Inflammatory macrophage (primary cell): Measurements from ENCODE around the gene IL25.
"Not testable (repeated sequence)": the region's sequence is repeated elsewhere in the genome, so short reads cannot be mapped to it uniquely, and the experiment has no call there.

ENCODE experiments used
- DNase-seq, 2 donors: peaks; one replicate each; pipeline ENCODE4 v3.0.0-alpha.2; 2020 to 2022

Gene IL25

DNA sequence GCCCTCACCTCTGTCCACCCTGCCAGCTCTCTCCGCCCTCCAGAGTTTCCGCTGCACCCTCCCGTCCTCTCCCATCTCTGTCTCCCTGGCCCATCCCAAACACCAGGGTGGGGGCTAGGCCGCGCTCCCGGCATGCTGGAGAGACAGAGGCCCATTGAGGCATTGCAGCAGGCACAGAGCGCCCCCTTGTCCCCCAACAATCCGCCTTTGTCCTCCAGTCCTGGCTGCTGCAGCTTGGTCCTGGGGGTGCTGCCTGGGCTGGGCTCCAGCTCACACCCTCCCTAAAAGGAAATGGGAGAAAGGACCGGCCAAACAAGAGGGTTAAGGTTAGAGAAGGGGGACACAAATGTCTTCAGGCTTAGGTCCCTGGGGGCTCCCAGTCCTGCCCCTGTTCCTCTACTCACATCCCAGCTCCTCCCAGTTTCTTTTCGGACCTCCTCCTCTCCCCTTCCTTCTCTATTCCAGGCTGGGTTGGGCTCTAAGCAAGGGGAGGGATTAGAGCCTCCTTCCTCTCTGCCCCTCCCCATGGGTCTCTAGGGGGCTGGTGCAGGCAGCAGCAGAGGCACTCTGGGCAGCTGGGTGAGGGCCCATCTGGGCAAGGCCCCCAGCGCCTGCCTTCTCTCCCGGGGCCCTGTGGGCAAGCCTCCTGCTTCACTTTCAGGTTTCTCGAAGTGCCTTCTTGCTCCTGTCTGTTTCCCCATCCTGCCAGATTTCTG lies 4.0 kb downstream of the IL25 start, which contains the start of gene CMTM5:
TSS of gene CMTM5 (plus strand) at position 565 of the 716 bp plus-strand sequence. CDS start 206 bp downstream, outside the sequence.
- DNase-seq = no peak

DNA sequence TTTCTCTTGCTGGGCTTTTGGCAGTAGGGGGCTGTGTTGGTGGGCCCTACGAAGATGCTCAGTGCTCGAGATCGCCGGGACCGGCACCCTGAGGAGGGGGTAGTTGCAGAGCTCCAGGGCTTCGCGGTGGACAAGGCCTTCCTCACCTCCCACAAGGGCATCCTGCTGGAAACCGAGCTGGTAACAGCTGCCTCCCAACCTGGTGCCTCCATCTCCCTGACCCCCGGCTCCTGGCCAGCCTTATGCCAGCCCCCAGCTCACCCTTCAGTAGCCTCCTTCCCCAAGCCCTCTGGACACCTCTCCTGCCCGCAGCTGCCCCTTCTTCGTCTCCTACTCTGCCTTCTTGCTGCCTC lies 4.6 kb downstream of the IL25 start:
- DNase-seq = no peak

DNA sequence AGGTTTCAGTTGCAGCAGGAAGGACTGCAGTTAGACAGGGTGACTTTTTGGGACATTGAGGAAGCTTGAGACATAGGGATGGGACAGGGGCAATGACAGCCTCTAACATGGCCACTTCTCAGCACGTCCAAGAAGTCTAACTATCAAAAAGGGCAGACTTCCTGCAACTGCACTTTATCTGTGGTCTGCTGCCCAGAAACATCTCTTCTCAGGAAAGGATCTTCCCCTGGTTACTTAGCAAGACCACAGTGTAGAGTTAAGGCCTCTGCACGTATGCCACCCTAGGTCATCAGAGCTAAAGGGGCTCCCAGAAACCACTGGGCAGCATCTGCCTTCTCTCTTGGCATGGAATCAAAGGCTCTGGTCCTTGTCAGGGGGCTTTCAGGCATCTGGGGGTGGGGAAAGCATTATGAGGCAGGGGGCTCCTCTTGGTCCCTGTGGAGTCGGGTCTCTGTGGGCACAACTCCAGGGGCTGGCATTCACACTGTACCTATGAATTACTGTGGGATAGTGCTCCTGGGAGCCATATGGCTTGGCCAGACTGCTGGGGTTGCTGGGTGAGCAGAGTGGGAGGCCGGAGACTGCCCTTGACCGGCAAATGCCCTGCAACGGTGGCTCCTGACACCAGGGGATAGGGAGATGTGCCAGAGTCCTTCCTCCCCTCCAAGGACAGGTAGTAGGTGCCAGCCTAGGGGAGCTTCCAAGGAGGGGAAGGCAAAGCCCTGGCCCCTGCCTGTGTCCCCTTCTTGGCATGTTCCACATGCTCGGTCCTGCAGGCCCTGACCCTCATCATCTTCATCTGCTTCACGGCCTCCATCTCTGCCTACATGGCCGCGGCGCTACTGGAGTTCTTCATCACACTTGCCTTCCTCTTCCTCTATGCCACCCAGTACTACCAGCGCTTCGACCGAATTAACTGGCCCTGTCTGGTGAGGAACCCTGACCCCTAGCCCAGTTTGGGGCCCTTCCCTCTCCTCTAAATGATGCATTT lies 5.3 kb downstream of the IL25 start:
- DNase-seq = no peak

DNA sequence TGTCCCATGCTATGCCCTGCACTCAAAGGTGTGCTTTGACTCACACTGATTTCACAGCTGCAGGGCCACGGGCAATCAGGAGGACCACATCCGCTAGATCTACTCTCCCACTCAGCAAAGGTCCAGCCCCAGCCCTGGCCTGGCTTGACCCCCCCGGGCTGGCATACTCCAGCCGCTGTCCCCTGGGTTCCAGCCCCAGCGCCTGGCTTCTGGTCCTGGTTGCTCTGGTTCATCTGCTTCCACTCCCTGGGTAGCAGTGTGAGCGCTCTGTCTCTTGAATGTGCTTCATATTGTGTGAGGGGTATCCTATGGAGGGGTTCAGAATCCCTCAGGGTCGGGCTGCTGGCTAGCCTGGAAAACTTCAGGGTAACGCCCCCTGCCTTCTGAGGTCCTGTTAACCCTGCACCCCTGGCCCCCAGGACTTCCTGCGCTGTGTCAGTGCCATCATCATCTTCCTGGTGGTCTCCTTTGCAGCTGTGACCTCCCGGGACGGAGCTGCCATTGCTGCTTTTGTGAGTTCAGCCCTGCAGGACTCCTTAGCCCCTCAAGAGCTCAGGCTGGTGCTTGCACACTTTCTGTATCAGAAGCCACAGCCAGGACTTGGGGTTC lies 6.1 kb downstream of the IL25 start:
- no peak for DNase-seq

DNA sequence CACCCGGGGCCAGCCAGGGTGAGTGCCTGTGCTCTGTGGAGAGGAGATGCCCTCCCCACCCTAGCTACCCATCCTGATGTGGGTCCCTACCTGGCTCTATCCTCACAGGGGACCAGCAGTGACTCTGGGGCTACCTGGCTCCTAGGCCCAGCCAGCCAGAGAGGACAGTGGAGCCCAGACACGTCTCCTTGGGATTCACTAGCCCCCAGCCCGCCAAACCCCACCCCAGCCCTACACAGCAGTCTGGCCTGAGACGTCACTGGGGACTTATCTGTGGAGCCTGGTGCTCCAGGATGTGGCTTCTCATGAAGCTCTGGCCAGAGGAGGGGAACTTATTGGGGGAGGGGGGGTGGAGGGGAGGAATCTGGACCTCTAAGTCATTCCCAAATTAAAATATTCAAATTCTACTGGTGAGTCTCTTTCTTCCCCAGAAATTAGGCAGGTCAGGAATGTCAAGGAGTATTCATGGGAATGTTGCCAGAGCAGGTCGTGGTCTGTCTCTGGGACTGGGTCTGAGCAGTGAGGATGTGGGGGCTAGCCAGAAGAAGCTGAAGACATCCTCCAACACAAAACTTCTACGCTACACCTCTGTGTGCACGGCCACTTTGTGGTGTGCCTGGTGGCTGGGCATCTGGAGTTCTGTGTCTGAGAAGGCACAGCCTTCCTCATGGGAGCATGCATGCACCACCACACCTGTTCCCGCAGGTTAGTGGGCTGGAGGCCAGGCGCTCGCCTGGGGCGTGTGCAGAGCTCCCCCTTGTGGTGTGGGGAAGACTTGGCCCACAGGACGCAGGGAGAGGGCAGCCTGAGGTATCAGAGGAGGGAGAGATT lies 7.0 kb downstream of the IL25 start:
- peak; percentile 16 to 48 for DNase-seq

DNA sequence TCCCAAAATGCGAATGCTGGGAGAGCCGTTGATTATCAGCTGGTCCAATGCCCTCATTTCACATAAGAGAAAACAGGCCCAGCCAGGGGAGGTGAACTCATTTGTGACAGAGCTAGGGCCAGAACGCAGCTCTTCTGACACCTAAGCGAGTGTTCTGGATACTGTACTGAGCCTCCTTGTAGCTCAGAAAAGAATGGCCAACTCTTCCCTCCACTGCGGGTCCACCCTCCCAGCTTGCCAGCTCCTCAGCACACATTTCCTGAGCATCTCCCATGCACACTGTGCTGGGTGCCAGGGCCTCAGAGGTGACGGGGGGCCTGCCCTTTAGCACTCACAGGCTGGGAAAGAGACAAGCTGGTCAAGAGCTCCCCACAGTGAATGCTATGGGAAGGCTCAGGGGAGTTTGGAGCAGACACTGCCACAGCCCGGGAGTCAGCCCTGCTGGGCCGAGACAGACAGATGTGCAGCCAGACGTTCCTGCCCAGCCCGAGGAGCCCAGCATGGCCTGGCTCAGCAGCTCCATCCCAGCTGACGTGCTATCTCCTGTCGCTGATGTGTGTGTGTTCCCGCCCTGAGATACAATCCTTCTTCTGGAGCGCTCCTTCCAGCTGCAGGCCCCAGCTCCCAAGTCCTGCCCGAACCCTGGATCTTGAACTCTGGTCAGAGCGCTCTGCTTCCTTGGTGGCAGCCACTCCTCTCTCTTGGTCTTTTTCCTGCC lies 7.7 kb downstream of the IL25 start:
- no peak for DNase-seq

DNA sequence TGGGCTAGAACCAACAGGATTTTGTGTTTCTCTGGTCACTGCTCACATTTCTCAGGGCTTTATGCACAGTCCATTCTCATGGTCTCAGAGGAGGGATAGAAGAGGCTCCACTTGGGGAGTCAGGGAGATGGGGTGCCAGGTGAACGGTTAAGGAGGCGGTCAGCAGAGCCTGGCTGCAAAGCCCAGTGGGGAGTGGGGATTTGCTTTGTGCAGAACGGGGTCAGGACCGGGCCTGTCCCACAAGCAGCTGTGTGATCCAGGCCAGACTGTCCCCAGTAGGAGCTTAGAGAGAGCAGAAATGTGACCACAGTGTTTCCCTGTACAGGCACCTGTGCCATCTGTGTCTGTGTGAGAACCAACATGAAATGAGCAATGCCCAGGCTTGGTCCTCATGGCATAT lies 8.4 kb downstream of the IL25 start:
- no peak for DNase-seq

DNA sequence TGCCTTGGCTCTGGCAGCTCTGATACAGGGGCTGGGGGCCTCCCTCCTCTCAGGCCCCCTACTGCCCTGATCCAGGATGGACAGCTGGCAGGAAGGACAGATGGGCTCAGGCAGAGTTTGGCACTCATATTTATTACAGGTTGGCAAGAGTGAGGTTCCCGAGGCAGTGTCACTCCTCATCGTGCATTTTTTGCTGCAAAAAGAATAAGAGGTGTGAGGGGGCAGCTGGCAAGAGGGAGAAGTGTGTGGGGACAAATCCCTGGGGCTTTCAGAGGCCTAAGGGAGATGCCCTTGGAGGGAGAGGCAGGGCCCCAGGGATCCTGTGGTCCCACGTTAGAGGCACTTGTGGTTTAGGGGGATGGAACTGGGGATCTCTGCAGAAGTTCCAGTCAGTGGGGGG lies 9.3 kb downstream of the IL25 start:
- no peak for DNase-seq

DNA sequence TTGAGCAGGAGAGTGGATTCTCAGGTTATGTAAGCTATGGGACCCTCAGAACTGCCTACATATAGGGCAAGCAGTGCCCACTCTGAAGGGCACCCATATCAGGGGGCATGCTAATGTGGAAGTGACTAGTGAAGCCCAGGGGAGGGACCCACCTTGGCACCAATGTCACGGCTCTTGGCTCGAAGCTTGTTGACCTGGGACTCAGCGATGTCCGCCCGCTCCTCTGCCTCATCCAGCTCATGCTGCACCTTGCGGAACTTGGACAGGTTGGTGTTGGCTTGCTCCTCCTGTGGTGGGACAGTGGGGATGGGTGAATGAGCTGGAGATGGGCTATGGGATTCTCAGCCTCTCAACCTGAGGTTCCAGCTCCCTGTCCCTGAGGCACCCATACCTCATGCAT lies 9.7 kb downstream of the IL25 start:
- DNase-seq = no peak

DNA sequence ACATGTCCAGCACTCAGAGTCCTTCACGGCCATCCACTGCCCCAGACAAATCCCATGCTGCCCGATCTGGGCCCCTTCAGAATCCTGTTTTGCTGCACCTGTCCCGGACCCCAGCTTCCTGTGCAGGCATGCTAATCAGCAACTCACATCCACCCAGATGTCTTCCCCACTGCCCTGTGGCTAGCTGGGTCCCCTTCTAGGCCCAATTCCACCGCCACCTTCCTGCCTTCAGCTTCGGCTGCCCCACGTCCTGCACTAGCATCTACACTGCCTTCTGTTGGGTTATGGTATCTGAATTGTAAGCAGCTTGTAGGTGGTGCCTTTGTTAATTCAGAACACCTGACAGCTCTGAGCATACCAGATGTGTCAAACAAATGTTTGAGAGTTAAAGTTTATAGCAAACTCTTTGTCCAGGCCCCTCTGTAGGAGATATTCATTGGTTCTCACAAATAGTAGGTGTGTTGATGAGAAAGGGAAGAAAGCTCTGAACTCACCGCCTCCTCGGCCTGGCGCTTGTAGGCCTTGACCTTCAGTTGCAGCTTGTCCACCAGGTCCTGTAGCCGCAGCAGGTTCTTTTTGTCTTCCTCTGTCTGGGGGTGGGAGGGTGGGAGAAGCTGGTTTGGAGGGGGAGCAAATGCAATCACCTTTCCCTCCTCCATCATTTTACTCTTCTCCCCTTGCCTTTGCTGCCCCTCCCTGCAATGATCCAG lies 10.3 kb downstream of the IL25 start:
- no peak for DNase-seq

DNA sequence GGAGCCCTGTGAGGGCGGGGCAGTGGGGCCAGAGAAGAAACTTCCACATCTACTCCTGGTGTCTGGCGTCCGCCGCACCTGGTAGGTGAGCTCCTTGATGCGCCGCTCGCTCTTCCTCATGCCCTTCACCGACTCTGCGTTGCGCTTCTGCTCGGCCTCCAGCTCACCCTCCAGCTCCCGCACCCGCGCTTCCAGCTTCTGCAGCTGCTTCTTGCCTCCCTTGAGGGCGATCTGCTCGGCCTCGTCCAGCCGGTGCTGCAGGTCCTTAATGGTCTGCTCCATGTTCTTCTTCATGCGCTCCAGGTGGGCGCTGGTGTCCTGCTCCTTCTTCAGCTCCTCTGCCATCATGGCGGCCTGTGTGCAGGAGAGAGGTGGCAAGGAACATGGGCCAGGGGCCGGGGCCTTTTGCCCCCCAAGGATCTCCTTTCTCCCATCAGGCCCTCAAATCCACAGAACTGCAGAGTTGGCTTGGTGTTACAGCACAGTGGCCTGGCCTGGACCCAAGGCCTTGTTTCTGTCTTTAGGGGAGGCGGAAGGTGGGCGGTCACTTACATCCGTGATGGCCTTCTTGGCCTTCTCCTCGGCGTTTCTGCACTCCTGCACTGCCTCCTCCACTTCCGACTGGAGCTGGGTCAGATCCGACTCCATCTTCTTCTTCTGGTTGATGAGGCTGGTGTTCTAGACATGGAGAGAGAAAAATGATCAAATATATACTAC lies 11.9 kb downstream of the IL25 start:
- no peak for DNase-seq

DNA sequence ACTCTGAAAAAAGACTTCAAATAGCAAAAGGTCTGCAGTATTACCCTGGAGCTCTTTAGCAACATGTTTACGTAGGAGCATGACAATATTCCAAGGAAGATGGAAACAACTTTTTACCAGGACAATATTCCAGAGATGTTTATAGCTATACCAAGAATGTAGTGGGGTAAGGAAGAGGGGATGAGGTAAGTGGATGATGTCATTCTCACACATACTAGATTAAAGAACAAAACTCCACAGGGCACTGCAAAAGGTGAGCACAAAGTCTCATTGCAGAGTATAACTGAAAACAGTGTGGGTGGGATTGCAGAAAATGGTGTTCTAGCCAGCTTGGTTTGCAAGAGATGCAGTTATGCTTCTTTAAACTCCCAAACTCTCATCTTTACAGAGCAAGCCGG lies 12.6 kb downstream of the IL25 start:
- DNase-seq = no peak

DNA sequence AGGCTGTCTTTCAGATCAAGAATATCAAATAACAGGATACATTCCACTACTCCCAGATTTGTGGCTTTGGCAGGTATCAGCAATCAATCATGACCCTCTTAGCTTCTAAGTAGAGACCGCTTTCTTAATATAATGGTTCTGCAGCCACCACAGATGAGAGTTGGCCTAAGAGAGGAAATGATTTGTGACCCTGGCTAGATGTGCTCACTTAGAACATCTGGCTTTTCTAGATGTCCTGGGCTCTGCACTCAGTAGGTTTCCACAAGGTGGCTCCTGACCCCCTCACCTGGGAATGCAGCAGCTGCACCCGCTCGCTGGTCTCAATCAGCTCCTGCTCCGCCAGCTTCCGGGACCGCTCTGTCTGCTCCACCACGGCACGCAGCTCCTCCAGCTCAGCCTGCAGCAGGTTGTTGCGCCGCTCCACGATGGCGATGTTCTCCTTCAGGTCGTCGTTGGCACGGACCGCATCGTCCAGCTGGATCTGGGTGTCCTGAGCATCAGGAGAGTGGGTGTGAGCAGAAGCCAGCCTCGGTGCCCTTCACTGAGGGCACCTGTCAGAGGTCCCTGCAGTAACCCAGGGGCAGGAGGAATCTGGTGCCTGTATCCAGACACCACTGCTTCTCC lies 13.1 kb downstream of the IL25 start:
- no peak for DNase-seq

DNA sequence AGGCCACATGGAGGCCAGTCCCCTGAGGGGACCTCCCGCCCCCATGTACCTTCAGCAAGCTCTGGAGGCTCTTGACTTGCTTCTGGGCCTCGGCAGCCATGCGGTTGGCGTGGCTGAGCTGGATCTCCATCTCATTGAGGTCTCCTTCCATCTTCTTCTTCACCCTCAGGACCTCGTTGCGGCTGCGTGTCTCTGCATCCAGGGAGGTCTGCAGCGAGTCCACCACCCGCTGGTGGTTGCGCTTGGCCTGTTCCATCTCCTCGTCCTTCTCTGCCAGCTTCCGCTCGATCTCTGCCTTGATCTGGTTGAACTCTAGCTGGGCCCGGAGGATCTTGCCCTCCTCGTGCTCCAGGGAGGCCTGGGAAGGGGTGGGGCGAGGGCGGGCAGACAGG lies 13.7 kb downstream of the IL25 start:
- not testable (repeated sequence) for DNase-seq

DNA sequence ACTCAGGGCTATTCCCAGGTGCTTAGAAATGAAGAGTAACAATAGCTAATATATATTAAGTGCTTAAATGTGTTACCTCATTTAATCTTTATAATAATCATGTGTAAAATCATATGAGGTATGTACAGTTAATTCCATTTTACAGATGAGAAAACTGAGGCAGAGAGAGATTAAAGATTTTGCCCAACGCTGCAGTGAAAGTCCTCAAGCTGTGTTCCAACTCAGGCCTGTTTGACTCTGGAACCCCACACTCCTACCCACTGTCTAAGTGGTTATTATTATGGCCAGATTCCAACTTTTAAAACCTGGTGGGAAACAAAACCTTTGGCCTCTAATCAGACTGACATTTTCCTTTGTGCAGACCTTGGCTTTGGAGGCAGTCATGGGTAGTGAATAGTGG lies 14.4 kb downstream of the IL25 start:
- DNase-seq = no peak

DNA sequence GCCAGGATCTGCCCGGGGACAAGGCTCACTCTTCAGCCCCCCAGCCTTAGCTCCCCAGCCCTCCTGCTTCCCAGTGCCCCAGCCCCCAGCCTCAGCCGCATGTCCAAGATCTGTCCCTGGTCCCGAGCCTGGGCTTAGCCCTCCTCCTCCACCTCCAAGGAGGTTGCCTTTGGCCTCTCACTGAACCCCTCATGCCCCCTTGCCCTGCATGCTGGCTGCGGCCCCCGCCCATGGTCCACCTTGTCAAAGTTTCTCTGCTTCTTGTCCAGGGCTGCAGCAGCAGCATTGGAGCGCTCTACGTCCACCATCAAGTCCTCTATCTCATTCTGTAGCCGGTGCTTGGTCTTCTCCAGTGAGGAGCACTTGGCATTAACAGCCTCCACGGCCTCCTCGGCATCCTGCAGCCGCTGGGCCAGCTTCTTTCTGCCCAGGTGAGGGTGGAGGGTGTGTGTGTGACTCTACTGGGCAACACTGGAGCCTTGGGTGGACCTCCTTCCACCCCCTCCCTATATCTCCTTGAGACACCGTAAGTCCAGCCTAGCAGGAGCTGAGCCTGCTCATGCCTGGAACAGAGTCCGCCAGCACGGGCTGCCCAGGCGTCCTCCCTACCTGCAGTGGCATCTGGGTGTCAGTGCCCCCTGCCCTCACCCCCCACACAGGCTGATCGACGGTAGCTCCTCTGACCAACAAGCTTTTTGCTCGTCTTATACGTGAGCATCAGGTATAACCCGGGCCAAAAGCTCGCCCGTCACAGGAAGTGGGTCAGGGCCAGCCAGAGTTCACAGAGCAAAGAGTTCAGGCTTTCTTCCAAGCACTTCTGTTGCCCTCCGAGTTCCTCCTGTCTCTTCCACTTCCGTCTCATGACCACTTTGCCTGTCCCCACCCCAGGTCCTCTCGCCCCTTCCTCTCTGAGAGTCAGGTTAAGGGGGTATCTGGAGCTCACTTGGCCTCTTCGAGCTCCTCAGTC lies 15.6 kb downstream of the IL25 start:
- DNase-seq = no peak

DNA sequence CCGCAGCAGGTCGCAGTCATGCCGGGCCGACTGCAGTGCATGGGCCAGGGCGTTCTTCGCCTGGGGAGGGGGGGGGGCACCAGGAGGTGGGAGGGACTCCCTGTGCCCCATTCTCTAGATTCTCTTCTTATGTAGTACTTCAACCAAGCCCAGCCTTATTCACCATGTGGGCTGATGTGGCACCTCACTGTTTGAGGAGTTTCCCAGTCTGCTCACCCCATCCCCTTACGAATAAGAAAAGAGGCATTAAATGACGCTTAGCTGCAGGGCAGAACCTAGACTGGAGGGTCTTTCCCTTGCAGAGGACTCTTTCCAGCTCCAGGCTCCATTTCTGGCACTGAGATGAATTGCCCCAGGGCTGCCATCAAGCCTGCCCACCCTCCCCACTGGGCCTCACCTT lies 16.4 kb downstream of the IL25 start:
- DNase-seq = no peak

DNA sequence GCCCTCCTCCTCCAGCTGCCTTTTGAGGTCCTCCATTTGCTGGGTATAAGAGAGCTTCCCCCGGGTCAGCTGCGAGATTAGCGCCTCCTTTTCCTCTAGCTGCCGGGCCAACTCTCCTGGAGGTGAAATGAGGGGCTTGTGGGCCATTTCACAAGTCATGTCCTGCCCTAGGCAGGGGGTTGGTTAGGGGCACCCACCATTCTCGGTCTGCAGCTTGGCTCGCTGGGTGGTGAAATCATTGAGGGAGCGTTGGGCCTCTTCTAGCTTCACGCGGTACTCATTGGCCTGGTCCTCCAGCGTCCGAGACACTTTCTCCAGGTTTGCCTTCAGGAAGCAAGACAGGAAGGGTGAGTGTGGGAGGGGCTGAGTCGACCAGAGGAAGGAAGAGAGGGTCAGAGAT lies 16.8 kb downstream of the IL25 start:
- no peak for DNase-seq

DNA sequence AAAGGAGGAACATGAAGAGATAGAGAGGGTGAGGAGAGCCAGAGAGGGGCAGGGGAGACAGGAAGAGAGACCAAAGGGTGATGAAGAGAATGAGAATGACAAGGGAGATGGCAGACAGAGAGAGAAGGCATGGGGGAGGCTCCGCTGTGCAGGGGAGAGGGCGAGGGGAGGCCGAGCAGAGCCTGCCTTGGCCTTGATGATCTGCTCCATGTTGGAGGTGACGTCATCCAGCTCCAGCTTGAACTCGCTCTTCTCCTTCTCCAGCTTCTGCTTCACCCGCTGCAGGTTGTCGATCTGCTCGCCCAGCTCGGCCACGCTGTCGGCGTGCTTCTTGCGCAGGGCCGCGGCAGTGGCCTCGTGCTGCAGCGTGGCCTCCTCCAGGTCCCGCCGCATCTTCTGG lies 17.3 kb downstream of the IL25 start:
- not testable (repeated sequence) for DNase-seq
